GM20000 (cell line): ENCODE measurements around the gene ZDHHC22.

Experiments used
- DNase-seq: peaks from one replicate; pipeline ENCODE4 v3.0.0; 2012; ENCODE audit warnings: low spot score
- TF ChIP-seq, protein P1 (sequence below): IDR thresholded peaks from 2 replicates; pipeline ENCODE4 v1.5.1; 2012; ENCODE audit warnings: mild to moderate bottlenecking, control low read depth; ENCODE audit errors: extremely low read depth, missing control alignments

Gene ZDHHC22

GRCh38 chr14:77086017-77086727 is 55.4 kb downstream of the ZDHHC22 start:
- TF ChIP-seq, protein P1, sequence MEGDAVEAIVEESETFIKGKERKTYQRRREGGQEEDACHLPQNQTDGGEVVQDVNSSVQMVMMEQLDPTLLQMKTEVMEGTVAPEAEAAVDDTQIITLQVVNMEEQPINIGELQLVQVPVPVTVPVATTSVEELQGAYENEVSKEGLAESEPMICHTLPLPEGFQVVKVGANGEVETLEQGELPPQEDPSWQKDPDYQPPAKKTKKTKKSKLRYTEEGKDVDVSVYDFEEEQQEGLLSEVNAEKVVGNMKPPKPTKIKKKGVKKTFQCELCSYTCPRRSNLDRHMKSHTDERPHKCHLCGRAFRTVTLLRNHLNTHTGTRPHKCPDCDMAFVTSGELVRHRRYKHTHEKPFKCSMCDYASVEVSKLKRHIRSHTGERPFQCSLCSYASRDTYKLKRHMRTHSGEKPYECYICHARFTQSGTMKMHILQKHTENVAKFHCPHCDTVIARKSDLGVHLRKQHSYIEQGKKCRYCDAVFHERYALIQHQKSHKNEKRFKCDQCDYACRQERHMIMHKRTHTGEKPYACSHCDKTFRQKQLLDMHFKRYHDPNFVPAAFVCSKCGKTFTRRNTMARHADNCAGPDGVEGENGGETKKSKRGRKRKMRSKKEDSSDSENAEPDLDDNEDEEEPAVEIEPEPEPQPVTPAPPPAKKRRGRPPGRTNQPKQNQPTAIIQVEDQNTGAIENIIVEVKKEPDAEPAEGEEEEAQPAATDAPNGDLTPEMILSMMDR, result no peak
- DNase-seq, result peak; percentile 45

GRCh38 chr14:77085538-77085937 is 56.1 kb downstream of the ZDHHC22 start:
- DNase-seq, result no peak
- TF ChIP-seq, protein P1, result no peak

DNA sequence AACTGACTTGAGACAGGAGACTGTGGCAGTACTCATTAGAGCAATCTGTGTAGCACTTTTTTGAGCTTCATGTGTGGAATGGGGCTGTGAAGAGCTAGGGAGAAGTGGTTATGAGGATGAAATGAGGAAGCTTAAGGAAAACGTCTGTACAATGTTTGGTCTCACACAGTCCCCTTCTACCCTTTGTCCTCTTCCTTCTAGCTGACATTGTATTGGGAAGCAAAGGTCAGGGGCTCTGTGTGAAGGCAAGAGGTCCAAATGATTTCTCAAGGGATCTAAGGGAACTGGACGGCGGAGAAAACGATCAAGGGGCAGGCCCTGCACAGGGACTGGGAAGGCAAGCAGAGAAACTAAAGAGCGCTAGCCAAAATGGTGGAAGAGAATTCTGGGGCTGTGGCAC is 56.6 kb downstream of the ZDHHC22 start:
- no peak for DNase-seq
- TF ChIP-seq, protein P1, result no peak

- no peak for DNase-seq
- TF ChIP-seq, protein P1, result no peak
These were observed 58.5 kb downstream of the ZDHHC22 start for GRCh38 chr14:77083082-77083481.

DNA sequence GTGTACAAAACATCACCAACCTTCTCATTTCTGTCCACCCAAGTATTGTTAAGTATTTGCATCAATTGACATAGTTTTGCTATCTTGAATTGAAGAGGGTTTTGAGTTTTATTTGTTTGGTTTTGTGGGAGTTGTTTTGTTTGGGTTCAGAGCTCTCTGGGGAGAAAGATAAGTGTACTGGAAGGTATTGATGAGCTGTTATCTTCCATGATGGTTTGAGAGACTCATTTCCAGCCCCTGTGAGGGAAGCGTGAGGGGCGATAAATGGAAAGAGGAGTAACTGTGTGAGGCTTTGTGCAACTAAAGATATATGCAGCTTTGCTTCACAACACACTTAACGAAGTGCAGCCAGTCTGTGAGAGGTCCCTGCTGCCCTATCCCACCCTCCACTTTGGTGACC is 59.2 kb downstream of the ZDHHC22 start:
- DNase-seq, result no peak
- TF ChIP-seq, protein P1, result no peak
